Thoracic aorta (tissue), 2 donors: ENCODE measurements around the gene SPATS2L. TPM values are rescaled to one million over a fixed set of nuclear protein-coding genes. Genes with fewer than 3 reads are reported as not detected.

ENCODE experiments used
- ATAC-seq: fragments of 150-250 bp; one replicate; pipeline ENCODE4 v1.8.0; 2017; ENCODE audit warnings: low read depth; ENCODE audit not compliant: insufficient number of reproducible peaks, low FRiP score
- DNase-seq: peaks from one replicate; pipeline ENCODE4 v3.0.0-alpha.2; 2020; ENCODE audit warnings: low spot score
- H3K27ac ChIP-seq, 2 donors: fragments of 200-600 bp; sonication (generic); 1 replicate in 1 of 2; 2 replicates in 1 of 2; pipeline ENCODE4 v1.5.1; 2016; ENCODE audit warnings: mild to moderate bottlenecking in 2 of 2, moderate library complexity in 2 of 2
- H3K27me3 ChIP-seq: fragments of 200-600 bp; sonication (generic); replicated peaks from 2 replicates; pipeline ENCODE4 v1.6.0; 2016; ENCODE audit warnings: mild to moderate bottlenecking; ENCODE audit not compliant: insufficient read depth
- H3K36me3 ChIP-seq: fragments of 200-600 bp; sonication (generic); one replicate; pipeline ENCODE4 v1.5.1; 2016
- H3K4me1 ChIP-seq, 2 donors: fragments of 200-600 bp; sonication (generic); 1 replicate in 1 of 2; 2 replicates in 1 of 2; pipeline versions ENCODE4 v1.5.1 to v1.6.0; 2016; ENCODE audit warnings: low read depth in 2 of 2, mild to moderate bottlenecking in 1 of 2; ENCODE audit not compliant: control insufficient read depth in 1 of 2
- H3K4me3 ChIP-seq: fragments of 200-600 bp; sonication (generic); 2 replicates; pipeline ENCODE4 v1.5.1; 2016; ENCODE audit warnings: mild to moderate bottlenecking
- H3K9me3 ChIP-seq: fragments of 200-600 bp; sonication (generic); 2 replicates; pipeline ENCODE4 v1.5.1; 2016
- total RNA-seq, 2 donors: library from RNA; depleted of rRNA; stranded (reverse); fragments of >200 nt; gene quantifications; one replicate each; pipeline versions ENCODE4 v1.1.0 to v1.2.3, GENCODE V29; 2016
- TF ChIP-seq, protein P1 (sequence below): fragments of 200-600 bp; sonication (generic); IDR thresholded peaks from one replicate; pipeline ENCODE4 v1.5.1; 2019; ENCODE audit warnings: antibody characterized with exemption

SPATS2L gene
- total RNA-seq, 2 donors from 2014 or later = 47.7 to 90.3 TPM

DNA sequence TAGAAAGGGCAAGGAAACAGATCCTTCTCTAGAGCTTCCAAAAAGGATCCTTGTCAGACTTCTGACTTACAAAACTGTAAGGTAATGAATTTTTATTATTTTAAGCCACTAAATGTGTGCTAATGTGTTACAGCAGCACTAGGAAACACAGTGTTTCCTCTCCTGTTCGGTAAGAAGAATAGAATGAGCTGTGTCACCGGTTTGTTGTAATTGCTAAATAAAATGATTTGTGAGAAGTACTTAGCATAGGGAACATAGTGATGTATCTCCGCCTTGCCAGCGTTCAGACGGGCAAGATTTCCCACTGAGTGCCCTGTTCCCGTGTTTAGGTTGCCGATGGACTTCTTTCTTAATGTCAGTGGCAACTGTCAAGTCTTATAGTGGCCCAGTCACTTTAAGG lies 57.6 kb downstream of the SPATS2L start:
- no peaks in the 10 kb centered on the region for H3K27me3 ChIP-seq
- no peak overlapping the region for H3K4me3 ChIP-seq
- H3K27ac ChIP-seq = no peak overlapping the region
- no peaks in the 10 kb centered on the region for H3K36me3 ChIP-seq
- H3K9me3 ChIP-seq = no peaks in the 10 kb centered on the region
- TF ChIP-seq, protein P1, sequence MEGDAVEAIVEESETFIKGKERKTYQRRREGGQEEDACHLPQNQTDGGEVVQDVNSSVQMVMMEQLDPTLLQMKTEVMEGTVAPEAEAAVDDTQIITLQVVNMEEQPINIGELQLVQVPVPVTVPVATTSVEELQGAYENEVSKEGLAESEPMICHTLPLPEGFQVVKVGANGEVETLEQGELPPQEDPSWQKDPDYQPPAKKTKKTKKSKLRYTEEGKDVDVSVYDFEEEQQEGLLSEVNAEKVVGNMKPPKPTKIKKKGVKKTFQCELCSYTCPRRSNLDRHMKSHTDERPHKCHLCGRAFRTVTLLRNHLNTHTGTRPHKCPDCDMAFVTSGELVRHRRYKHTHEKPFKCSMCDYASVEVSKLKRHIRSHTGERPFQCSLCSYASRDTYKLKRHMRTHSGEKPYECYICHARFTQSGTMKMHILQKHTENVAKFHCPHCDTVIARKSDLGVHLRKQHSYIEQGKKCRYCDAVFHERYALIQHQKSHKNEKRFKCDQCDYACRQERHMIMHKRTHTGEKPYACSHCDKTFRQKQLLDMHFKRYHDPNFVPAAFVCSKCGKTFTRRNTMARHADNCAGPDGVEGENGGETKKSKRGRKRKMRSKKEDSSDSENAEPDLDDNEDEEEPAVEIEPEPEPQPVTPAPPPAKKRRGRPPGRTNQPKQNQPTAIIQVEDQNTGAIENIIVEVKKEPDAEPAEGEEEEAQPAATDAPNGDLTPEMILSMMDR = no peak
- peaks cover 0 to 10% of the 10 kb centered on the region in 2 donors for H3K4me1 ChIP-seq
- ATAC-seq = no peak
- DNase-seq = no peak

GRCh38 chr2:200364620-200365019 lies 58.1 kb downstream of the SPATS2L start:
- DNase-seq = no peak
- H3K4me3 ChIP-seq = no peak overlapping the region
- H3K9me3 ChIP-seq = no peaks in the 10 kb centered on the region
- H3K4me1 ChIP-seq = peaks cover 0 to 8% of the 10 kb centered on the region in 2 donors
- ATAC-seq = no peak
- no peaks in the 10 kb centered on the region for H3K27me3 ChIP-seq
- TF ChIP-seq, protein P1 = no peak
- no peak overlapping the region for H3K27ac ChIP-seq
- H3K36me3 ChIP-seq = no peaks in the 10 kb centered on the region

DNA sequence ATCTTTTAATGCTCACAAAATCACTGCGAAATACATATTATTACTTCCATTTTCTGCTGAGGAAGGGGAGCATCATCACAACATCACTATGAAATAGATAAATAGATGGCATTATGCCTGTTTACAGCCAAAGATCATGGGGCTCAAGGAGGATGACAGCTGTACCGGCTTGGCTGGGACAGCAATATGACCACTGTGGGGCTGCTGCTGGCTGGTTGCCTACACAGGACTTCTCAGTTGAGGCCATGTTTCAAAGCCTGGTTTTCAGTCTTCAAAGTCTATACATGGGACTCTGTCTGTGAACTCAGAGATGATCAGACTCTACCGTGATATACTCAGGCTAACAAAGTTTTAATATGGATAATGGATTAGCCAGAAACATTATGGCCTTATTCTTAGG lies 58.7 kb downstream of the SPATS2L start:
- no peaks in the 10 kb centered on the region for H3K9me3 ChIP-seq
- H3K4me1 ChIP-seq = peaks cover 0 to 4% of the 10 kb centered on the region in 2 donors
- DNase-seq (no peak), ATAC-seq (no peak)
- H3K36me3 ChIP-seq = no peaks in the 10 kb centered on the region
- TF ChIP-seq, protein P1 = no peak
- no peaks in the 10 kb centered on the region for H3K27me3 ChIP-seq
- no peak overlapping the region for H3K27ac ChIP-seq
- H3K4me3 ChIP-seq = no peak overlapping the region

GRCh38 chr2:200367155-200367554 lies 60.7 kb downstream of the SPATS2L start:
- Histone ChIP-seq H3K27me3 (no peaks in the 10 kb centered on the region), H3K27ac (no peak overlapping the region), H3K4me1 (no peaks in the 10 kb centered on the region), H3K9me3 (no peaks in the 10 kb centered on the region), H3K36me3 (no peaks in the 10 kb centered on the region), H3K4me3 (no peak overlapping the region)
- ATAC-seq = no peak
- TF ChIP-seq, protein P1 = no peak
- no peak for DNase-seq

- no peaks in the 10 kb centered on the region for H3K9me3 ChIP-seq
- DNase-seq (no peak), ATAC-seq (no peak)
- peaks cover 0 to 5% of the 10 kb centered on the region in 2 donors for H3K4me1 ChIP-seq
- TF ChIP-seq, protein P1 = no peak
- H3K27ac ChIP-seq = no peak overlapping the region
- no peak overlapping the region for H3K4me3 ChIP-seq
- H3K36me3 ChIP-seq = no peaks in the 10 kb centered on the region
- no peaks in the 10 kb centered on the region for H3K27me3 ChIP-seq
Observed at GRCh38 chr2:200369886-200370285, 63.4 kb downstream of the SPATS2L start.
